Neural progenitor cell (in vitro differentiated cells): ENCODE measurements around the gene EXOG. TPM values are rescaled to one million over a fixed set of nuclear protein-coding genes. Genes with fewer than 3 reads are reported as not detected.

Experiments used
- DNase-seq: peaks from one replicate; pipeline ENCODE4 v3.0.0-alpha.2; 2016; ENCODE audit warnings: low spot score
- H2AFZ ChIP-seq: fragments of 200-600 bp; sonication (generic); replicated peaks from 2 replicates; pipeline ENCODE4 v1.6.1; 2016; ENCODE audit warnings: antibody characterized with exemption
- H3F3A ChIP-seq: fragments of 200-600 bp; sonication (generic); 2 replicates; pipeline ENCODE4 v1.6.1; 2016; ENCODE audit warnings: antibody characterized with exemption, low read depth
- H3K27ac ChIP-seq: fragments of 200-600 bp; sonication (generic); 2 replicates; pipeline ENCODE4 v1.5.1; 2016; ENCODE audit warnings: mild to moderate bottlenecking
- H3K27me3 ChIP-seq: fragments of 200-600 bp; sonication (generic); 2 replicates; pipeline ENCODE4 v1.6.1; 2016; ENCODE audit warnings: mild to moderate bottlenecking, moderate library complexity
- H3K36me3 ChIP-seq: fragments of 200-600 bp; sonication (generic); 2 replicates; pipeline ENCODE4 v1.5.1; 2016
- H3K4me1 ChIP-seq: fragments of 200-600 bp; sonication (generic); 2 replicates; pipeline ENCODE4 v1.6.1; 2016; ENCODE audit warnings: mixed run types
- H3K4me2 ChIP-seq: fragments of 200-600 bp; sonication (generic); 2 replicates; pipeline ENCODE4 v1.6.1; 2016
- H3K4me3 ChIP-seq: fragments of 200-600 bp; sonication (generic); 2 replicates; pipeline ENCODE4 v1.5.1; 2016
- H3K79me2 ChIP-seq: fragments of 200-600 bp; sonication (generic); 2 replicates; pipeline ENCODE4 v1.6.1; 2016; ENCODE audit warnings: low read depth
- H3K9ac ChIP-seq: fragments of 200-600 bp; sonication (generic); 2 replicates; pipeline ENCODE4 v1.6.1; 2016
- H3K9me3 ChIP-seq: fragments of 200-600 bp; sonication (generic); 2 replicates; pipeline ENCODE4 v1.5.1; 2016; ENCODE audit warnings: low read depth
- H4K20me1 ChIP-seq: fragments of 200-600 bp; sonication (generic); 2 replicates; pipeline ENCODE4 v1.6.1; 2016; ENCODE audit warnings: low read depth
- H3K27ac Mint-ChIP-seq: 3 replicates; pipeline ENCODE4 v1.8.0; 2021; ENCODE audit warnings: mixed read lengths
- H3K27me3 Mint-ChIP-seq: 2 replicates; pipeline ENCODE4 v1.8.0; 2022; ENCODE audit warnings: low read depth, mild to moderate bottlenecking, inconsistent platforms, moderate library complexity, mixed read lengths; ENCODE audit not compliant: insufficient read depth
- H3K36me3 Mint-ChIP-seq: 3 replicates; pipeline ENCODE4 v1.8.0; 2021; ENCODE audit warnings: mixed read lengths
- H3K4me1 Mint-ChIP-seq: 3 replicates; pipeline ENCODE4 v1.8.0; 2021; ENCODE audit warnings: mixed read lengths
- H3K4me3 Mint-ChIP-seq: 3 replicates; pipeline ENCODE4 v1.8.0; 2021; ENCODE audit warnings: mild to moderate bottlenecking, moderate library complexity, mixed read lengths
- H3K9me3 Mint-ChIP-seq: 3 replicates; pipeline ENCODE4 v1.8.0; 2020; ENCODE audit warnings: mixed read lengths
- EZH2 ChIP-seq: fragments of 200-600 bp; sonication (generic); IDR thresholded peaks from 2 replicates; pipeline ENCODE4 v1.6.1; 2017; ENCODE audit warnings: antibody characterized with exemption, mild to moderate bottlenecking, moderate library complexity
- EZH2phosphoT487 ChIP-seq: fragments of 200-600 bp; sonication (generic); IDR thresholded peaks from 2 replicates; pipeline ENCODE4 v1.6.1; 2017; ENCODE audit warnings: antibody characterized with exemption
- total RNA-seq: library from RNA; depleted of rRNA; stranded (reverse); fragments of >200 nt; gene quantifications from 2 replicates; pipeline ENCODE4 v1.2.3, GENCODE V29; 2015; ENCODE audit warnings: low replicate concordance
- TF ChIP-seq, protein P1 (sequence below): fragments of 200-600 bp; sonication (generic); IDR thresholded peaks from 2 replicates; pipeline ENCODE4 v1.5.1; 2017; ENCODE audit warnings: antibody characterized with exemption, mild to moderate bottlenecking

EXOG gene
- total RNA-seq, 1 donor from 2014 or later, result 11.6 TPM

DNA sequence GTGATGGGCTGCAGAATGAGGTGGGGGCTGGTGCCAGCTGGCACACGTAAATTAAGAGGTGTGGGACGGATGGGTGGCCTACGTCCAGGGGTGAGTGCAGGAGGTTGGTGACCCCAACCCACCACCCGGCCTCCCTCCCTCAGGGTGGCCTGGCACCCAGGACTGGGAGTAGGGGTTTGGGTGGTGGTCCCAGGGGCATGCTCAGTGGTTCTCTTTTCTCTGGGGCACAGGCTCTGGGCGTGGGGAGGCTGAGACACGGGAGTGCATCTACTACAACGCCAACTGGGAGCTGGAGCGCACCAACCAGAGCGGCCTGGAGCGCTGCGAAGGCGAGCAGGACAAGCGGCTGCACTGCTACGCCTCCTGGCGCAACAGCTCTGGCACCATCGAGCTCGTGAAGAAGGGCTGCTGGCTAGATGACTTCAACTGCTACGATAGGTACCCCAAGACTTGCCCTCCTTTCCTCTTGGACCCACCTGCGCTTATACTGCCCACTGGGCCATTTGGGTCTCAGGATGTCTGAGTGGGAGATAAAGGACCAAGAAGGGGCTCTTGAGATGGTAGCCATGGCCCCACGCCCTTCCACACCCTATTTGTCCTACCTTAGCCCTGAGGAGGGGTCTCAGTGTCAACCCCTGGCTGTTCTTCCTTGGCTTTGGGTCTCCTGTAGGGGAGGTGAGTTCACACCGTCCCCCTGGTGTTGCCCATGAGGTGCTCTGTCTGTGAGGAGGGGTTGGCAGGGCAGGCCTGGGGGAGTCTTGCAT, 18.9 kb upstream of the EXOG start:
- TF ChIP-seq, protein P1, sequence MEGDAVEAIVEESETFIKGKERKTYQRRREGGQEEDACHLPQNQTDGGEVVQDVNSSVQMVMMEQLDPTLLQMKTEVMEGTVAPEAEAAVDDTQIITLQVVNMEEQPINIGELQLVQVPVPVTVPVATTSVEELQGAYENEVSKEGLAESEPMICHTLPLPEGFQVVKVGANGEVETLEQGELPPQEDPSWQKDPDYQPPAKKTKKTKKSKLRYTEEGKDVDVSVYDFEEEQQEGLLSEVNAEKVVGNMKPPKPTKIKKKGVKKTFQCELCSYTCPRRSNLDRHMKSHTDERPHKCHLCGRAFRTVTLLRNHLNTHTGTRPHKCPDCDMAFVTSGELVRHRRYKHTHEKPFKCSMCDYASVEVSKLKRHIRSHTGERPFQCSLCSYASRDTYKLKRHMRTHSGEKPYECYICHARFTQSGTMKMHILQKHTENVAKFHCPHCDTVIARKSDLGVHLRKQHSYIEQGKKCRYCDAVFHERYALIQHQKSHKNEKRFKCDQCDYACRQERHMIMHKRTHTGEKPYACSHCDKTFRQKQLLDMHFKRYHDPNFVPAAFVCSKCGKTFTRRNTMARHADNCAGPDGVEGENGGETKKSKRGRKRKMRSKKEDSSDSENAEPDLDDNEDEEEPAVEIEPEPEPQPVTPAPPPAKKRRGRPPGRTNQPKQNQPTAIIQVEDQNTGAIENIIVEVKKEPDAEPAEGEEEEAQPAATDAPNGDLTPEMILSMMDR, result no peak
- TF ChIP-seq EZH2phosphoT487 (no peak), EZH2 (no peak)
- Histone ChIP-seq H3K79me2 (peaks cover 54% of the 10 kb centered on the region), H3K36me3 (peaks cover 13% of the 10 kb centered on the region), H3K4me2 (no peak overlapping the region), H3F3A (no peaks in the 10 kb centered on the region), H3K9me3 (no peaks in the 10 kb centered on the region), H3K9ac (no peak overlapping the region), H2AFZ (no peak overlapping the region), H3K4me1 (no peaks in the 10 kb centered on the region), H4K20me1 (peaks cover 85% of the 10 kb centered on the region), H3K4me3 (no peak overlapping the region), H3K27me3 (no peaks in the 10 kb centered on the region), H3K27ac (no peak overlapping the region)
- Mint-ChIP-seq H3K4me3 (no peak overlapping the region), H3K9me3 (peaks cover 9% of the 10 kb centered on the region), H3K27me3 (peaks cover 3% of the 10 kb centered on the region), H3K27ac (no peak overlapping the region), H3K4me1 (peaks cover 3% of the 10 kb centered on the region), H3K36me3 (peaks cover 26% of the 10 kb centered on the region)
- no peak for DNase-seq

DNA sequence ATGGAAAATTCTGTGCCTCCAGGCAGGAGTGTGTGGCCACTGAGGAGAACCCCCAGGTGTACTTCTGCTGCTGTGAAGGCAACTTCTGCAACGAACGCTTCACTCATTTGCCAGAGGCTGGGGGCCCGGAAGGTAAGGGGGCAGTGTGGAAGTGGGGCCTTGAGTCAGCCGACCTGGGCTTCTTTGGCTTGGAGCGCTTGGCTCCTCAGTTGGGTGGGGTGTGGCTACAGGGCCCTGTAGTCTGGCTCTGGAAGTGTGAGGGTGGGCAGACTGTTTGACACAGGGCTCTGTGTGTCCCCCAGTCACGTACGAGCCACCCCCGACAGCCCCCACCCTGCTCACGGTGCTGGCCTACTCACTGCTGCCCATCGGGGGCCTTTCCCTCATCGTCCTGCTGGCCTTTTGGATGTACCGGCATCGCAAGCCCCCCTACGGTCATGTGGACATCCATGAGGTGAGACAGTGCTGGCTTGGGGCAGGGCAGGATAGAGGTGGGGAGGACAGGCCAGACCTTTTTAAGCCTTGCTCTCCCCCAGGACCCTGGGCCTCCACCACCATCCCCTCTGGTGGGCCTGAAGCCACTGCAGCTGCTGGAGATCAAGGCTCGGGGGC, 18.2 kb upstream of the EXOG start:
- Histone ChIP-seq H4K20me1 (peaks cover 78% of the 10 kb centered on the region), H3K27me3 (no peaks in the 10 kb centered on the region), H3K4me2 (no peak overlapping the region), H3K9me3 (no peaks in the 10 kb centered on the region), H3F3A (no peaks in the 10 kb centered on the region), H3K36me3 (peaks cover 13% of the 10 kb centered on the region), H2AFZ (no peak overlapping the region), H3K27ac (no peak overlapping the region), H3K9ac (no peak overlapping the region), H3K79me2 (peaks cover 47% of the 10 kb centered on the region), H3K4me3 (no peak overlapping the region), H3K4me1 (no peaks in the 10 kb centered on the region)
- Mint-ChIP-seq H3K9me3 (peaks cover 9% of the 10 kb centered on the region), H3K4me1 (peaks cover 3% of the 10 kb centered on the region), H3K36me3 (peaks cover 25% of the 10 kb centered on the region), H3K27ac (no peak overlapping the region), H3K4me3 (no peak overlapping the region), H3K27me3 (peaks cover 3% of the 10 kb centered on the region)
- DNase-seq, result no peak
- no peak for TF ChIP-seq EZH2phosphoT487
- TF ChIP-seq, protein P1, result no peak
- no peak for TF ChIP-seq EZH2

DNA sequence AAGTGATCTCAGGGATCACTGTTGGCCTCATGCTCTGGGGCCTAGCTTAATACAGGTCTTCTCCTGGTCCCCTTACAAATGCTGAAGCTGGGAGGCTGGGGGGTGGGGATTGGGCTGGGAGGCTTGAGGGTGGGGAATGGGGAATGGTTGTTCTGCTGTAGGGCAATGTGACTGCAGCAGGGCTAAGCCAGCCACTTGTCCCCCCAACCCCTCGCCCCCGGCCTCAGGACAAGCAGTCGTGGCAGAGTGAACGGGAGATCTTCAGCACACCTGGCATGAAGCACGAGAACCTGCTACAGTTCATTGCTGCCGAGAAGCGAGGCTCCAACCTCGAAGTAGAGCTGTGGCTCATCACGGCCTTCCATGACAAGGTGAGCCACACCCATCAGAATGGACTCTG, 17.2 kb upstream of the EXOG start:
- peaks cover 37% of the 10 kb centered on the region for H3K79me2 ChIP-seq
- Mint-ChIP-seq H3K4me1 (no peaks in the 10 kb centered on the region), H3K36me3 (peaks cover 33% of the 10 kb centered on the region), H3K4me3 (no peak overlapping the region), H3K27ac (no peak overlapping the region), H3K27me3 (peaks cover 3% of the 10 kb centered on the region), H3K9me3 (peaks cover 4% of the 10 kb centered on the region)
- peaks cover 13% of the 10 kb centered on the region for H3K36me3 ChIP-seq
- H3F3A ChIP-seq, result no peaks in the 10 kb centered on the region
- H3K9ac ChIP-seq, result no peak overlapping the region
- peaks cover 70% of the 10 kb centered on the region for H4K20me1 ChIP-seq
- H3K27me3 ChIP-seq, result no peaks in the 10 kb centered on the region
- no peak overlapping the region for H2AFZ ChIP-seq
- no peaks in the 10 kb centered on the region for H3K9me3 ChIP-seq
- no peak overlapping the region for H3K4me2 ChIP-seq
- H3K4me1 ChIP-seq, result no peaks in the 10 kb centered on the region
- TF ChIP-seq EZH2 (no peak), EZH2phosphoT487 (no peak)
- TF ChIP-seq, protein P1, result no peak
- no peak for DNase-seq
- no peak overlapping the region for H3K27ac ChIP-seq
- H3K4me3 ChIP-seq, result no peak overlapping the region
